HG03342 (cell line): ENCODE measurements around the gene FBXL12.
"Not testable (repeated sequence)": the region's sequence is repeated elsewhere in the genome, so short reads cannot be mapped to it uniquely, and the experiment has no call there.

ENCODE experiments used
- ATAC-seq: cut with Tn5 transposase; IDR thresholded peaks from one replicate; pipeline ENCODE4 v1.9.1; 2021; ENCODE audit warnings: mild to moderate bottlenecking, moderate library complexity; ENCODE audit not compliant: unreplicated experiment

Gene FBXL12, protein sequence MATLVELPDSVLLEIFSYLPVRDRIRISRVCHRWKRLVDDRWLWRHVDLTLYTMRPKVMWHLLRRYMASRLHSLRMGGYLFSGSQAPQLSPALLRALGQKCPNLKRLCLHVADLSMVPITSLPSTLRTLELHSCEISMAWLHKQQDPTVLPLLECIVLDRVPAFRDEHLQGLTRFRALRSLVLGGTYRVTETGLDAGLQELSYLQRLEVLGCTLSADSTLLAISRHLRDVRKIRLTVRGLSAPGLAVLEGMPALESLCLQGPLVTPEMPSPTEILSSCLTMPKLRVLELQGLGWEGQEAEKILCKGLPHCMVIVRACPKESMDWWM

DNA sequence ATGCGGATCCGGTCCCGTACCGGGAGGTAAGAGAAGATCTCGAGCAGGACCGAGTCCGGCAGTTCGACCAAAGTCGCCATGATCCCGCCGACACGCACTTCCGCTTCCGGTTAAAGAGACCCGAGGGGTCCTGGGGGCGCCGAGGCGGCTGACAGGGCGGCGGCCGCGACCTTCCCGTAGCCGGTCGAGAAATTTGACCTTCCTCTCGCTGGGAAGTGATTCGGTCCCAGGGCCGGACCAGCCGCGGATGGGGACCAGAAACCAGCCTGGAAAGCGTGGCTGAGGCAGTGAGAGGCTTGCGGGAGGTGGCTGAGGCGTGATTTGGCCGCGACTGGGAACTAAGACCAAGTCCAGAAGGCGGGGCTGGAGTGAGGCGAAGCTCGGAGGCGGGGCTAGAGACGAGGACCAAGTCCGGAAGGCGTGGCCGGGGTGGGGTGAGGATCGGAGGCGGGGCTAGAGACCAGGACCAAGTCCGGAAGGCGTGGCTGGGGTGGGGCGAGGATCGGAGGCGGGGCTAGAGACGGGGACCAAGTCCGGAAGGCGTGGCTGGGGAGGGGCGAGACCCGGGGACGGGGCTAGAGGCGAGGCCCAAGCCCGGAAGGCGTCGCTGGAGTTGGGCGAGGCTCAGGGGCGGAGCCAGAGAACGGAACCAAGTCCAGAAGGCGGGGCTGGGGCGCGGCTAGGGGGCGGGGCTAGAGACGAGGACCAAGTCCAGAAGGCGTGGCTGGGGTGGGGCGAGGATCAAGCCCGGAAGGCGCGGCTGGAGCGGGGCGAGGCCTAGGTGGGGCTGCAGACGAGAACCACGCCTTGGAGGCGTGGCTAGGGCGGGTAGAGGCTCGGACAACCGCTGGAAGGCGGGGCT lies at the start of gene FBXL12:
TSS of gene FBXL12 (minus strand) at position 346 of the 862 bp plus-strand sequence. CDS start at position 80, 266 bp downstream.
- ATAC-seq: peak; percentile 80

DNA sequence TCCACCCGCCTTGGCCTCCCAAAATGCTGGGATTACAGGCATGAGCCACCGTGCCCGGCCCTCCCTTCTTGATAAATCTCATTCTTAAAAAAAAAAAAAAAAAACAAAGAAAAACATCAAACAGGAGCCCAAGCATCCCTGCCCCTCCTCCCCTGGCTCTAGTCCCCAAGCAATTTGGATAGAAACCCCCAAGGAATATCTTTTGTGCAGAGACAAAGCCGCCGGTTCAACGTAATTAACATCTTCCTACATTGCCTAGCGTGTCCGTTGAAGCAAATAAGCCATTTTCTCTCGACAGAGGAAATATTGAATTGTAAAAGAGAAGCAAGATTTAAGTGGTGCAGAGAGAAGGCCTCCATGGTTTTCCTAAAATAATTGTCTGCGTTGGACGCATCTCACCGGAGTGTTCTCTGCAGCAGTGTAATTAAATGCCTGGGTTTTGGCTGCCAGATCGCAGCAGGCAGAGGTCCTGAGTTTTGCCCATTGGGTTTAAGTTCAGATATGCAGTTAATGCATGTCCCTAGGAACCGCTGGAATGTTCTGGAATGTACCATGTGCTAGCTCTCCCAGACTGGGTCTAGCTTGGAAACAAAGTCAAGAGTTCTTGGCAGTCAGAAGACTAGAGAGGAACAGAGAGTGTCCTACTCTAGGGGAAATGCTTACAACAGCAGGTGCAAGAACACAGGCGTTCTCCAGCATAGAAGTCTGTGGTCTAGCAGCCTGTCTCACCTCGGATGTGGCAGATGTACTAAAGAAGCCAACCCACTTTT lies 47.0 kb upstream of the FBXL12 start:
- no peak for ATAC-seq

DNA sequence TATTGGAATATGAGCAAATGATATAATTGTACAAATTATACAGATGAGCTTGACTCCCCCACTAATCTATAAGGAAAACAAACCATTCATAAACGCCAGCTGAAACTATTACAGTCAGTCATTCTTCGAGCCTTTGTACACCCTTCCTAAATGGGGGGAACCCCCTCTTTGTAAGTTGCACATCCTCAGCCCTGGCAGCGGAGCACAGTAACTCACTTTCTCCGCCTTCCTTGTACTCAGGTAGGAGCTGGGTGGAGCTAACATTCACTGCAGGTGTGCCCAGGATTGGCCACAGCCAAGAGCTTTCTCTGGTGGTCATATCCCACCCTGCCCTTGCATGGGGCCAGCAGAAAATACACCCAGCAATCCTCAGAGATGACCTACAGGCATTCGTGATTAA lies 44.9 kb upstream of the FBXL12 start:
- no peak for ATAC-seq

DNA sequence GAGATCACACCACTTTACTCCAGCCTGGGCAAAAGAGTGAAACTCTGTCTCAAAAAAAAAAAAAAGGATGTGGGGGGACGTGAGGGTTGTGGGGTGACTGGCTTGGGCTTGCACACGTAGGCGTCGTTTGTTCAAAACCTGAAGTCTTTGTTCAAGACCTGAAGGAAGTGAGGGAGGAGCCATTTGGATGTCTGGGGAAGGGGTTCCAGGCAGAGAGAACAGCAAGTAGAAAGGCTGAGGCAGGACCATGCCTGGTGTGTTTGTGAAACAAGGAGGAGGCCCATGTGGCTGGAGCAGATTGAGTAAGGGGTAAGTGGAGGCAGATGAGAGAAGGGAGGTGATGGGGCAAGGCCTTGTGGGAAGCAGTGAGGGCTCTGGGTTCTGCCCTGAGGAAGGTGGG lies 44.1 kb upstream of the FBXL12 start:
- no peak for ATAC-seq

DNA sequence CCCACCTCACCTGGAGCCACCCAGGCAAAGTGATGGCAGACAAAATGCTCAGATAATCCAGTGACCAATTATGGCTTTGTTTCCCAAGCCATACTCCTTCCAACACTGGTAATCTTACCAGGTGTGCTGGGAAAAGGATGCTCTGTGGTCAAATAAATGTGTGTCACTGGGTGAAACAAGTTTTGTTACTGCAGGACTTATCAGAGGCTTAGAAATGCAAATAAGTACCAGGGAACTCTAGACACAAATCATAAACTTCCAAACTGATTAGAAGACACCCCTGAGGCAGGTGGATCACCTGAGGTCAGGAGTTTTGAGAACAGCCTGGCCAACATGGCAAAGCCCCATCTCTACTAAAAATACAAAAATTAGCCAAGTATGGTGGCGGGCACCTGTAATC lies 42.6 kb upstream of the FBXL12 start:
- no peak for ATAC-seq

DNA sequence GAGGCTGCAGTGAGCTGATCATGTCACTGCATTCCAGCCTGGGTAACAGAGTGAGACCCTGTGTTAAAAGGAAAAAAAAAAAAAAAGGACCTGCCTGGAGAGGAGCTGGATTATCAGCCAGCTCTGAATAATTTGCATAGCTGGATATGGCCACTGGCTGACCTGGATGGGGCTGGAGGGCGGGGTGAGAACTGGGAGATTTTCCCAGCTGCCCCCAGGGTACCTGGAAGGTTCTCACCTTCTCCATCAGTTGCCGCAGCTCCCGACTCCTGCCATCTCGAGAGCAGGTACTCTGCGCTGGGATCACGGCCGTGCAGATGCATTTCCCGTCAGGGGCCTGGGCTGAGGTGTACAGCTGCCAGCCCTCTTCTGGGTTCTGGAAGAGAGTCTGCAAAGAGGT lies 41.5 kb upstream of the FBXL12 start:
- no peak for ATAC-seq

DNA sequence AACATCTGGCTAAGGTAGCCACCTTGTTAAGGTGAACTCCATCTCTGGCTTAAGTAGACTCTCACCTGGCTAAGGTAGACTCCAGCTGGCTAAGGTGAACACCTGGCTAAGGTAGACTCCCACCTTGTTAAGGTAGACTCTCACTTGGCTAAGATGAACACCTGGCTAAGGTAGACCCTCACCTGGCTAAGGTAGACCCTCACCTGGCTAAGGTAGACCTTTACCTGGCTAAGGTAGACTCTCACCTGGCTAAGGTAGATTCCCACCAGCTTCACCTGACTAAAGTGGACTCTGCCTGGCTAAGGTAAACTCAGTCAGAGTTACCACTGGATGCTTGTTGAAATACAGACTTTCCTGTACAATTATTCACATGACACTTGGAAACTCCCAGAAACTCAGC lies 39.9 kb upstream of the FBXL12 start:
- ATAC-seq: no peak

DNA sequence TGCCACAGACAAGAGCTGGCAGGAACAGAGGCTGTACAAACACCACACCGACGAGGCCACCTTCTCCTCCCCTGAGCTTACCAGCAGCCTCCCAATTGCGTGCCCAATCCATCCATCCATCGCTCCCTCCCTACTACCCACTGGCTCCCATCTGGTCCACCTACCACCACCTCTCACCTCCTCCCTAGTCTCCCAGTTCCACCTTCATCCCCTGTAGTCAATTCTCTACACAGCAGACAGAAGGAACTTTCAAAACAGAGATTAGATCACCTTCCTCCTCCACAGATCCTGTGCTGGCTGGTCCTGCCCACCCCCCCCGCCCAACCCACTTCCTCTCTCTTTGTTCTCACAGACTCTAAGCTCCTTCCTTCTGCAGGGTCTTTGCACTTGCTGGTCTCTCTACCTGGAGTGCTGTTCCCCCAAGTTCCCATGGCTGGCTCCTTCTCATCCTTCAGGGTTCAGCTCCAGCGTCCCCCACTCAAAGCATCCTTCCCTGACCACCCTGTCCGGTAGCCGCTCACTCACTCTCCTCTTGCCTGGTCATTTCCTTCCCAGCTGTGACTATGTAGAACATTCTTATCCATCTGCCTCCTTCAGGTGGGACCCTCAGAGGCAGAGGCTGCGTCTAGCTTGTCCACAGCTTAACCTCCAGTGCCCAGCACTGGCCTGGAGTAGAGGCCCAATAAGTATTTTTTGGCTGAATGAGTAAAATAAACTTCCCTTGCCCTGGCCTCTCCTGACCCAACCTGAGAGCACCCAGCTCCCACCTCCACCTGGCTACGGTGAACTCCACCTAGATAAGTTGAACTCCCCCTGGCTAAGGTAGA lies 39.3 kb upstream of the FBXL12 start:
- no peak for ATAC-seq

DNA sequence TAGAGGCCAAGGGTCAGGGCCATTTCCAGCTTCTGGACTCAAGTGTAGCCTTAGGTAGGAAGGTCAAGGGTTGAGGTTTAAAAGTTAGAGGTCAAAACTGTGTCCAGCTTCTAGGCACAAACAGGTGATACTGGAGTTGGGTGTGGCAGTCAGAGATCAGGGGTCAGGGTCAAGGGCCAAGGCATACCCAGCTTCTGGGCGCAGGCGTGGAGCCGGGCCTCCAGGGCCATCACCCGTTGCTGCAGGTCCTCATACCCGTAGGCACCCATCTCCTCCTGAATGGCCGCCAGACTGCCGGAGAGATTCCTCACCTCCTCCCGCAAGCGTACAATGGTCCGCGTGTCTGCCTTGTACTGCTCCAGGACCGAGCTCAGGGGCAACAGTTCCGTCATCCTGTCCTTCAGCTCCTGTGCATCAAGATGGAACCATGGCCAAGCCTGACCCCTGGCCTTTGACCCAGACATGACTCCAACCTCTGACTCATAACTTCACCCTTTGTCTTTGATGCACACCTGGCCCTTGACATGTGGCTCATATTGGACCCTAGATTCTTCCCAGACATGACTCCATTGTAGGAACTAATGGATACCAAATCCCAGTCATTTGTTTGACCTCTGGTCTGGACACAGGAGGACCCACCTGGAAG lies 38.3 kb upstream of the FBXL12 start:
- ATAC-seq: no peak

DNA sequence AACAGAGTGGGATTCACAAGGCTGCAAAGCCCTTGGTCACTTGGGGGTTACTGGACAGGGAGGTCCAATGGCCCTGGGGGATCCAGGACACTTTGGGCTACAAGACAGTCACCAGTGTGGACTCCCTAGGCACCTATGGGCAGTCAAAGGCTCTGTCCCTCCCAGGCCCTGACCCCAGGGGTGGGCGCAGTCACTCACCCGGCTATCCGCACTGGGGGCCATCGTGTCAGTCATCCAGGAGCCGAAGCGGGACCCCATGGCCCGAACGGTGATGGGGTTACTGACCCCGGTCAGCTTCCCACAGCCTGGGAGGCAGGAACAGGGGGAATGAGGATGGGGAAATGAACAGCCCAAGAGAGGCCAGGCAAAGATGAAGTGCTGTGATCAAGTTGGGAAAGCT lies 37.7 kb upstream of the FBXL12 start:
- no peak for ATAC-seq

DNA sequence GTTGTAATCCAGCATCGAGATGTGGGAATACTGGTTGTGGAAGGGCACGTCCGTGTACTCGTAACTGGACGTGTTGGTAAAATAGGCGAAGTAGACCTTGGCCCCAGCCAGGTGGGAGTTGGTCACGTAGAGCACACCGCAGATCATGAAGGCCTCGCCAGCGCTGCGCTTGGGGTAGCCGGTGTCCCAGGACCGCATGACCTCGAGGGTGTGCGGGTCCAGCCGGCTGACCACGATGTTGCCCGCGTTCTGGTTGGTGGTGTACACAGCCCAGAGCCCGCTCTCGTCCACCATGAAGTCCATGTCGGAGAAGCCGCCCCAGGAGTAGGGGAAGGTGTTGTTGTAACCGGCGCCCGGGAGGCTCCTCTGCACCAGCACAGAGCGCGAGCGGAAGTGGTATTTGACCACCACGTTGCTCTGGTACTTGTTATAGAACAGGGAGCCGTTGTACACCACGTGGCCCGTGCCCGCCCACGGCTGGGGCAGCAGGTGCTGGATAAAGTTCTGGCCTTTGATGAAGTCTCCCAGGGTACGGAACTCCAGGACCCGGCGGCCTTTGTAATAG lies 35.5 kb upstream of the FBXL12 start:
- no peak for ATAC-seq

DNA sequence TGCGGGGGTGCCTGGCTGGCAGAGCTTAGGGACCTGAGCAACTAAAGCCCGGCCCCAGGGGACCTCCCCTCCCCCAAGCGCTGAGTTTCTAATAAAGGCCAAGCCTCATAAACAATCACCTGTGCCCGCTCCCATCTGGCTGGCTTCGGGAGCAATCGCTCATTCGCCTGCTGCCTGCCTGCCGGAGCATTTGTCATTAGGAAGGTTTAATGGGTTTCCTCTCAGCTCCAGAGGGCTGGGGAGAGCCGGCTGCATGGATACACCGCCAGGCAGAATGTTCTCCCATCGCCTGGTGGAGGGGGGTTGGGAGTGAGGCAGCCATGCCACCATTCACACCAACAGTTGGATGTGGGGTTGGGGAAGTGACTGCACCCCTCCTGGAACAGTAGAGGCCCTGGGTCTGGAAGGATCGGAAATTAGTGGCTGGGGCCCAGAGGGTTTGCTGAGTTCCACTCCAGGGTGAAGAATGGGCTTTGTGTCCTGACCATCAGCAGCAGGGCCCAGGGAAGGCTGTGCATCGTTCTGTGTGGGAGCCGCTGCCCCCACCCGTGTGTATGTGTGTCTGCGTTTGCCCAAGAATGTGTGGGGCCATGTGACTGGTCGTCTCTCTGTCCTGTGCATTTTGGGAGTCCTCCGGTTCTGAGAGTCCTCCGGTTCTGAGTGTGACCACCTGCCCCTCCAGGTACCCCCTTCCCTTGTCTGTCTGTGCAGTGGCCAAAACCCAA lies 31.5 kb upstream of the FBXL12 start:
- no peak for ATAC-seq

DNA sequence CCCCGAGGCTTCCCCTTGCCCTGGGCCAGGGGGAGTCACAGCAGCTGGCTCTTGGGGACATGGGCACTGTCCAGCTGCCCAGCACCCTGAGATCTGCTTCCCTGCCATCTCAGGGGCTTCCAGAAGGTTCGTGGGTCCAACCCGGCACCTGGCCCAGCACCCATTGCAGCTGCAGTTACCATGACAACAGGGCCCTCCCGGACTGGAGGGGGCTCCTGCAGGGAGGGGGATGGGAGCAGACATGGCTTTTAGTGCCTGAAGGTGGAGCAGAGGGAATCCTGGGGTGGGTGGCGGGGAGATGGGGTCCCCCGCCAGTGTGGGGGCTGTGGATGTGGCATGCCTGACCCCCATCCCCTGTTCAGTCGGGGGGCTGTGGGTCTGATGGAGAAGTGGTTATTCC lies 30.9 kb upstream of the FBXL12 start:
- ATAC-seq: no peak

DNA sequence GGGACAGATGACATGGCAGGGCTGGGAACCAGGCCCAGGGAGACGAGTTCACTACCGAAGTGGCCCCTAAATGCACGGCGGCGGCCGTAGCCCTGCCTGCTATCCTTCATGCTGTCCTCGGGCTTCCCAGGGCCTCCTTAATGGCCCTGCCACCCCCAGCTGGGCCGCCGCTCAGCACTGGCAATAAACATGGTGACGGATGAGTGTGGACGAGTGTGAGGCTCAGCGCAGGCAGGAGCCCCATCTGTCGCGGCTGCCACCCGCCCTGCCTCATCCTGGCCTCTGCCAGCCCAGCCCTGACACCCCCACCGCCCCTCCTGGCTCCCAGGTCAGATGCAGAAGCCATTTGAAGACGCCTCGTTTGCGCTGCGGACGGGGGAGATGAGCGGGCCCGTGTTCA lies 29.9 kb upstream of the FBXL12 start:
- ATAC-seq: no peak

DNA sequence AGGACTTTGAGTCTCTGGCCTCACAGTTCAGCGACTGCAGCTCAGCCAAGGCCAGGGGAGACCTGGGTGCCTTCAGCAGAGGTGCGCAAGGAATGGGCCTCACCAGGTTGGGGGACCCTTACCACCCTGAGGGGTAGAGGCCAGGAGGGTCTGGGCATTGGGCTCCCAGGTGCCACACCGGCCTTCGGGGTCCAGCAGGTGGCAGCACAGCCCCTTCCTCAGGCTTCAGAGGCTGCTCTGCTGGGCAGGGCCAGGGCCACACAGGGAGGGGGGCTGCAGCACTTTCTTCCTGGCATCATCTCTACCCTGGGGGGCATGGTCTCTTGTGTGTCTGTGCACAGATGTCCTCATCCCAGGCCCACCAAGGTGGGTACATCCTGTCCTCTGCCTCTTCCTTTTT lies 29.2 kb upstream of the FBXL12 start:
- no peak for ATAC-seq

DNA sequence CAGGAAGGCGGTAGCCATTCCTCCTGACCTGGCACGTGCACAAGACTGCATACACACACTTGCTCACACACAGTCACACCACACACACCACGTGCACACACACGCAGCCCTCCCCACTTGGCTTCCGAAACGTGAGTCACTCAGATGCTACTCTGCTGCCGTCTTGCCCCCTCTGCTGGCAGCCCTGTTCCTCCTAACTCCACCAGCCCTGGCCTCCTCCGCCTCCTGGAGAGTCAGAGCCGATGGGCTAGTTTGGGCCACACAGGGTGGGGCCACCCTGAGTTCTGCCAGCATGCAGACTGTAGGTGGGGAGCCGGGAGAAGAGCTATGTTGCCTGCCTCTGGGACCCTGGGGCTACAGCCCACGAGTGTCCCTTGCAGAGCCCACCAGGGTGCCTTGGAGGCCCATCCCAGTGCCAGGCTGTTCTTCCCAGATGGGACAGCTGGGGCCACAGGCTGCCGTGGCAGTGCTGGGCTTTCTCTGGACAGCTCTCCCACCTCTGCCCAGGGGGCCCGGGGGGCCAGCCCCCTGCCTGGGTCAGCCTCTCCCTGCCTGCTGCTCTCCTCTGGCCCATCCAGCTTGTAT lies 28.3 kb upstream of the FBXL12 start:
- ATAC-seq: no peak

DNA sequence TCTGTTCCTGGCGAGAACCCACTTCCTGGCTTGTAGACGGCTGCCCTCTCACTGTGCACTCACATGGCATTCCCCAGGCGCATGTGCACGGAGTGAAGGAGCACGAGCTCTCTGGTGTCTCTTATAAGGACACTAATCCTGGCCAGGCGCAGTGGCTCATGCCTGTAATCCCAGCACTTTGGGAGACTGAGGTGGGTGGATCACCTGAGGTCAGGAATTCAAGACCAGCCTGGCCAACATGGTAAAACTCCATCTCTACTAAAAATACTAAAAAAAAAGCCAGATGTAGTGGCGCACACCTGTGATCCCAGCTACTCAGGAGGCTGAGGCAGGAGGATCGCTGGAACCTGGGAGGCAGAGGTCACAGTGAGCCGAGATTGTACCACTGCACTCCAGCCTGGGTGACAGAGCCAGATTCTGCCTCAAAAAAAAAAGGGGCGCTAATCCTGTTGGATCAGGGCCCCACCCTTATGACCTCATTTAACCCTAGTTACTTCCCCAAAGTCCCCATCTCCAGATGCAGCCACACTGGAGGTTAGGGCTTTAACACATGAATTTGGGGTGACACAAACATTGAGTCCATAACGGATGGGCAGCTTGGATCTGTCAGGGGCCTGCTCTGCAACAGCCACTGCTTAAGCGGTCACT lies 24.9 kb upstream of the FBXL12 start:
- ATAC-seq: not testable (repeated sequence)
